Myocyte (in vitro differentiated cells): ENCODE measurements around the gene CHST7. TPM values are rescaled to one million over a fixed set of nuclear protein-coding genes. Genes with fewer than 3 reads are reported as not detected.

ENCODE experiments used
- DNase-seq: peaks from one replicate; pipeline ENCODE4 v3.0.0-alpha.2; 2012; ENCODE audit warnings: low read depth
- total RNA-seq: library from RNA; depleted of rRNA; stranded (reverse); fragments of >200 nt; gene quantifications from 2 replicates; pipeline ENCODE4 v1.2.3, GENCODE V29; 2014

Gene CHST7
- total RNA-seq, 1 donor from 2014 or later = 13.8 TPM

- peak; percentile 87 for DNase-seq
Measured at GRCh38 chrX:46647251-46647650, 73.7 kb downstream of the CHST7 start.

Other genes with a start within 250 kb of the CHST7 start
- 1.7 and 2.9 TPM in 2 replicates for gene ZNF674, start 28.3 kb upstream of the CHST7 start, total RNA-seq
- 36.0 and 38.7 TPM in 2 replicates for gene SLC9A7, start 185.4 kb downstream of the CHST7 start, total RNA-seq